ENCODE results near the gene PIK3AP1. TPM values are rescaled to one million over a fixed set of nuclear protein-coding genes. Genes with fewer than 3 reads are reported as not detected.
"Not testable (repeated sequence)": the region's sequence is repeated elsewhere in the genome, so short reads cannot be mapped to it uniquely, and the experiment has no call there.

Gene PIK3AP1
- polyA plus RNA-seq, 1 donor = 4.5 TPM

DNA sequence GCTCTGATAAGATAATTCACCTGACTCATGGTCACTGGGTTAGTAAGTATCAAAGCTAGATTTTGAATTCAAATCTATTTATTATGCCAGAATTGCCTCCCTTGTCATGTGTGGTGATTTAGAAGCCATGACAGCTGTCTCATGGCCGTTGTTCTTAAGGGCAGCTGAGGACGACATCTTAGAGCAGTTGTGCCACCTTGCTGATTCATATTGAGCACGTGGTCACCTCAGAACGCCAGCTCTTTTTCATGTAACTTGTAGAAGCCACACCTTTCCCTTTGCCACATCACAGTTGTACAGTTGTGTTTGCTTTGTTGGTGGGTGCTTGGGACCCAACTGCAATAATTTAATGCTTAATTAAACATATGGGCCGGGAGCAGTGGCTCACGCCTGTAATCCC, 4.3 kb upstream of the PIK3AP1 start:
- no peak for DNase-seq

DNA sequence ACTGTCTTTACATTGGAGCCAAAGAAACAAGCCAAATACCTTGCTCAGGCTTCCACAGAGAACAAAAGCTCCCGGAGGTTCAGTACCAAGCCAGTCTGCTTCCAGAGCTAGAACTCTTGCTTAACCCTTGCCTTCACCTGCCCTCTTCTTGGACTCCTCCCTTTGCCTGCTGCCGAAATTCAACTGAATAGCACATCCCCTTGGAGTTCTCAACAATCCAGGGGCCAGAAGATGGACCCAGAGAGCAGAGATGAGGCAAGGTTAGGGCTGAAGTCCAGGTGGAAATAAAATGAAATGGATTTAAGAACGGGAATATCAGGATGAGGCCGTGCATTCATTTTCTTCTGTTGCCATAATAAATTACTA, 876 bp upstream of the PIK3AP1 start:
- DNase-seq = no peak

DNA sequence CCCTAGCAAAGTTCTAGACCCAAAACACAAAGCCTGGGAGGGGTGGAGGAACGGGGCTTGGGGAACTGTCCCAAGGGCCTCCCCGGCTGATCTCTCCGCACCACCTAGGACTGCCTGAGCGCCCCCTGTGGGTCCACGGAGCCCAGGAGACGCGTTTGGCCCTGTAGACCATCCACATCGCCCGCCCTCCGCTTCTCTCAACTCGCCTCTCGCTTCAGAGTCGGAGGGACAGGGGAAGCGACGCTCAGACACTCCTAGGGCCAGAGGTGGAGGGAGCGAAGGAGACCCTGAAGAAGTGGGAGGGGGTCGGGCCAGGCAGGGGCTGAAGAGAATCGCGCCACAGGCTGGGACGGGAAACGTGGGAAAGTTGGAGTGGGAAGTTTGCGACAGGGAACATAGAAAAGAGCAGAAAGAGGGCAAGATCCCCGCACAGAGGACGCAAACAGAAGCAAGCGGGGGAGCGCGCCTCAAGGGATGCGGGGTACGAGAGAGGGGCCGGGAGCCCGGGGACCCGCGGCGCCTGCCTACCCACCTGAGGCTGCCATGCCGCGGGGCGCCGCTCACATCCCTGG, 378 bp downstream of the PIK3AP1 start:
- peak; percentile 57 for DNase-seq

DNA sequence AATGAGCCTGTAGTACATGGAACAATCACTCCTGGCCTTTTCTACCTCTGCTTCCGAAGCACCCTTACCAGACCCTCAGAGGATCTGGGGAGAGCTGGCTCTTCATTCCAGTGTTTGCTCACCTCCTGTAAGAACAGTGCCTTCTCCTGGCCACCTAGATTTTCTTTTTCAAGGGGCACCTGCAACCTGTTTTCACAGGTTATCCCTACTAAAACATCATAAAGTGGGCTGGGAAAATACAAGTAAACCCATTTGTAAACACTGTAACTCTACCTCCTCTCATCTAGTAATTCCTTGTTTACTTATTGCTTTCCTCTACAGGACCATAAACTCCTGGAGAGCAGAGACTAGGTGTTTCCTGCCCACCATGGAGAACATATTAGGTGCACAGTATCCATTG, 1.1 kb downstream of the PIK3AP1 start:
- no peak for DNase-seq

DNA sequence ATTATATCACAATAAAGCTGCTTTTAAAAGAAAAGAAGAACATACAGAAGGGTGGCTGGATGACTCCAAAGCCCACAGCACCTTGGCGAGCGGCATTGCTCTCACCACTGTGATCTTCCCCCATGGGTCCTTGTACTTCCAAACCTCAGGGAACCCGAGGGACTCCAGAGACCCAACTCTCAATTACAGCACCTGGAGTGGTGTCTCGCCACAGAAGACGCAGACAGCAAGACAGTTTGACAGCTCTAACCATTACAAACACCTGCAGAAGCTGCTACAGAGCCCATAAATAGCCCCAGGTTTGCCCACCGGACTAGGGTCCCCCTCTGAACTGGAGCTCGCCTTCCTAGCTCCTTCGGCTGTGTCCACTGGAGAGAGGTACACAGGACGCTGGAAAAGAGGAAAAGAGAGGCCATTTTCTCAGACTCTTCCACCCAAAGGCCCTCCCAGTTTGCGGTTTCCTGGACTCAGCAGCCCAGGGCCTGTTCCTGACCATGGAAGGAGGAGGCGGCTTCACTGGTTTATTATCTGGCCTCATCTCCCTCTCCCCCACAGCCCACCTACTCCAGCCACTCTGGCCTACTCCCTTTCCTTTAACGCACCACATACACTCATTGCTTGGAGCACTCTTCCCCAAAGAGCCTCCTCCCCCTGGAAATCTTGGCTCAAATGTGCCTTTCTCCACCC, 1.9 kb downstream of the PIK3AP1 start:
- DNase-seq = no peak

DNA sequence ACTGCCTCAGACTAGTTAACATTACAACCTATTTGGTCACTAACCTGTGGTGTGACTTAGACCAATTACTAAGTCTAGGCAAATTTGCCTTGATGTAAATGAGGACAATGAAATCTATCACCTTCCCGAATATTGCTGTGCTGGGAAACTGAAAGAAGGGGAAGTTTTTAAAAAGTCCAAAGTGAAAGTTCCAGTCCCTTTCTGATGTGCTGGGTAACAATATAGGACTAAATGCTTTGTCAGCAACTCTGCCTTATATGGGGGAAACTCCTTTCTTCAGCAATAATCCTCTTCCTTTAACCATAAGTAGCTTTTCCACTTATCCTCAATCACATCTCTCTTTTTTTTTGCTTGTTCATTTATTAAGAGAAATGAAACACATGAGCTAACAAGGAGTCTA, 3.9 kb downstream of the PIK3AP1 start:
- DNase-seq = no peak

DNA sequence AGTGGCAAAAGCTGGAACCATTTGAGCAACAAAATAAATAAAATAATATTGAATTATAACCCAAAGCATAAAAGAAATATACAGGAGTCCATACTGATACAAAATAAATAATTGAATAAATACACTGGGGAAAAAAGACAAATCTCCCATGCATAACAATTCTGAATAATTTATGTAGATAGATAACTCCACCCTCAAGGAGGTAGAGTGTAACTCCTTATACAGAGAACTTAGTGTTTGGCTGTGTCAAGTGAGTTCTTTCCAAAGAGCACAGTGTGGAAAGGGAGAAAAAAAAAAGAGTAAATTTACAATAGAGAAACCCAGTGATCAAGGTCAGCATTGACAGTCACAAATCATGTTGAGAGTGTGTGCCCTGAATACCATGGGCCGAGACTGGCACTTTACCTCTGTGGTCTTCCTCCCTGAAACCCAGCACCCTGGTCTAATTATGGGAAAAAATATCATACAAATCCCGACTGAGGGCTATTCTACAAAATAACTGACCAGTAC, 5.5 kb downstream of the PIK3AP1 start:
- no peak for DNase-seq

DNA sequence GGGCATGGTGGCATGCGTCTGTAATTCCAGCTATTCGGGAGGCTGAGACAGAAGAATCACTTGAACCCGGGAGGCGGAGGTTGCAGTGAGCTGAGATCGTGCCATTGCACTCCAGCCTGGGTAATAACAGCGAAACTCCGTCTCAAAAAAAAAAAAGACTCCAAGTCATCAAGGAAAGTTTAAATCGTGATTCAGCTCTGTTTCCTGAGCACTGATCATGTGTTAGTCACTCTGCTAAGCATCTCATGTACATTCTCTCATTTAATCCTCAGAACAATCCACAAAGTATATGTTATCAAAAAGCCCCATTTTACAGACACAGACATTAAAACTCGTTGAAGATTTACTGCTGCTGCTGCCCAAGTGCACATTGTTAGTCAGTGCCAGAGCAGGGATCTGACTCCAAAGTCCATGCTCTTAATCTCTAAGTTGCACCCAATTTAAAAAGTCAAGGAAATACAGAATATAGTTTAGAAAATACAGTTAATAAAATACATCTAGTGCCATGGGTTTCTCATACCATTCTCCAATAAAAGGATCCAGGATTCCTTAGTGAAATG, 6.2 kb downstream of the PIK3AP1 start:
- DNase-seq = no peak

DNA sequence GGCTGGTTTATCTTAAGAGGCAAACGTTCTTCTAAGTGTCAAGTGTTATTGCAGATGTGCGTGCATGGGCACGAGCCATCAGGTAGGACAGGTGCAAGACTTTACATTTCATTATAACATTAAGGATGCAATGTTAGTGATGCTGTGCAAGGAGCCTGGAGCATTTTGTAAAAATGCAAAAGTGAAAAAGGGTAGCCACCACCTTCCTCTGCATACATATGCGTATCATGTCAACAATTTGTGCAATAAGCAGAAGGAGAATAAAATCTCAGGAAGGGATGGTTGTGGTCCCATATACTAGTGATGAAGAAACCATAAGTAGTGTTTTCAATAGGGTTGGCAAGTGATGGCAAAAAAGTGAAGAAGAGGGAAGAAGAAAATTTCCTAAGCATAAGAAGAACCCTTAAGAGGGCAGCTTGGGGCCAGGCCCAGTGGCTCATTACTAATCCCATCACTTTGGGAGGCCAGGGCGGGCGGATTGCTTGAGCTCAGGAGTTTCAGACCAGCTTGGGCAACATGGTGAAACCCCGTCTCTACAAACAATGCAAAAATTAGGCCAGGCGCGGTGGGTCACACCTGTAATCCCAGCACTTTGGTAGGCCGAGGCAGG, 7.5 kb downstream of the PIK3AP1 start:
- no peak for DNase-seq

DNA sequence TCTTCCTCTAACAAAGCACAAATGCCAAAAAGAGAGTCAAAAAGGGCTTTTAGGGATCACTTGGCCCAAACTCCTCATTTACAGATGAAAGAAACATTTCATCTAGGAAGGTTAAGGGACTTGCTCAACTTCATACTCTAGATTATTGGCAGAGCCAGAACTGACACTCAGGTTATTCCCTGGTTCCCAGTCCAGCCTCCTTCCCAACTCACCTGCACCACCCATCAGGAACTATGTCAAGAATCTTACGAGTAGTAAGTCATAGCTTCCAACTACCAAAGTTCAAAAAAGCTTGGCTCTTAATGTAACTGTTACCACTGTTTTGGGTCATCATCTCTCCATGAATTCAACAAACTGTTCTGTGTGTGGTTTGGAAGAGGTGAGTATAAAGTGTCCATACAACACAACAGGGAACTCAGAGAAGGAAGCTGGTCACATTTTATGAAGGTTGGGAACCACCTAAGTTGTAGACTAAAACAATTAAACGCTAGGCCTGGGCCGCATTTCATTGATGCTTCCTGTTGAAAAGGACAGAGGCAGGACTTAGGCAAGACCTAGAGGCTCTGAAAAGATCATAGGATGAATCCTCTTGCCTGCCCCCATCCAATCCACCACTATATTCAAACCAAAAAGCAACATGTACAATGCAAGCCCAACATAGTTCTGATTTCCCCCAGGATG, 9.1 kb downstream of the PIK3AP1 start:
- no peak for DNase-seq

DNA sequence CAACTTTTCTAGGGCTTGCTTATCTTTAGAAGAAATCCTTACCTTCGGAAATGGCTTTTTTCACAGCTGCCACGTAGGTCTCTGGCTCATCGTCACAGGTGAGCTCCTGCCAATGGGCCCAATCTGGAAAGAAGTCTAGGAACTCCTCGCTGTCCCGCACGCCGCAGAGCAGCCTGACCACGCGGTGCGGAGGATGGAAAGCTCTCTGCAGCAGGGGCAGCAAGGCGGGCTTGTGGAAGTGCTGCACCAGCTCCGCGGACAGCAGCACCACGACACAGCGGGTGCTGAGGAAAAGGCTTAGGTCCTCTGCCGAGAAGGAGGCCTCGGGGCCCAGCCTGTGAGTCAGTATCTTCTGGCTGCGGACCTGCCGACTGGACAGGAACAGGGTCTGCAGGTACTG, 10.8 kb downstream of the PIK3AP1 start:
- DNase-seq = no peak

DNA sequence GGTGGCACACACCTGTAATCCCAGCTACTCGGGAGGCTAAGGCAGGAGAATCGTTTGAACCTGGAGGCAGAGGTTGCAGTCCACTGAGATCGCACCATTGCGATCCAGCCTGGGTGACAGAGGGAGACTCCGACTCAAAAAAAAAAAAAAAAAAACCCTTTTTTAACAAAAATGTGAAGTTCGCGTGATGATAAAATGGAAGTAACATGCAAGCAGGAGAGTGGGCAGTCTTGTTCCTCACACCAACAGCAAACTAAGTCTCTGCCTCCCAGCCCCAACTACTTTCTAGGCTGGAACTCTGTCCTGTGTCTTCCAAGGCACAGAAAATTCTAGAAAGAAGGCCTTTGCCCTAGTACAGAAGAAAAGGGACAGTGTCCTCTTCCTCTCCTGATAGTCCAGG, 11.3 kb downstream of the PIK3AP1 start:
- no peak for DNase-seq

DNA sequence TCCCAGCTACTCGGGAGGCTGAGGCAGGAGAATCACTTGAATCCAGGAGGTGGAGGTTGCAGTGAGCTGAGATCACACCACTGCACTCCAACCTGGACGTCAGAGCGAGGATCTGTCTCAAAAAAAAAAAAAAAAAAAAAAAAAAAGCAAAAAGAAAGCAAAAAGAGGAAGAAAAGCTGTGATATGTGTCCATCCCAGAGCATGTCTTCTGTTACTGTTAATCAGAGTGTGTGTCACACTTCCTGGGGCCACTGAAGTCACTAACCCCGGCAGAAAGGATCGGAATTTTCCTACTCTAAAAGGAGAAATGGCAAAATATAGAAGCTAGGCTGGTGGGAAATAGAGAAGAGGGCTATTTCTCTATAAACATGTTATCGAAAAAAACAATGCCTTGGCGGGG, 11.9 kb downstream of the PIK3AP1 start:
- no peak for DNase-seq

DNA sequence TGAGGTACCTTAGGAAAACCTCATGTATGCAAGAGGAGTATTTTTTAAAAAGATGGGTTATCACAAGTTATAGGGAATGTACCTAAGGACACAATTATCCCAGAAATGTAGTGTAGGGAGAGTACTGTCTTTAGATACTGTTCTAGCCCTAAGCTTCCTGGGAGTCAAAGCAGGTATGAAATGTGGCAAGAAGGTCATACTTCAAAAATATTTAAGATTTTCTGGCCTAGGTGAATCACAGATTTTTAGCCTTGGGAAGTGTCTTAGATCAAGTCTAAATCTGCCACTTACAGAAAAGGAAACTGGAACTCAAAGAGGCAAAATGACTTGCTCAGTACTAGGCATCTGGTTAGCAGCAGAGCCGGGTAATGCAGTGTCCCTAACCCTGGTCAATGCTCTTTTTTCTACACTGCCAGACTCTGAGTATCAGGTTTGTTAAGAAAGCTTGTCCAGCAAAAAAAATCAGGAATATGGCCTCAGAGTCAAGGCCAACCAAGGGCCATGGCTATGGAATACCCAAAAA, 13.9 kb downstream of the PIK3AP1 start:
- no peak for DNase-seq

DNA sequence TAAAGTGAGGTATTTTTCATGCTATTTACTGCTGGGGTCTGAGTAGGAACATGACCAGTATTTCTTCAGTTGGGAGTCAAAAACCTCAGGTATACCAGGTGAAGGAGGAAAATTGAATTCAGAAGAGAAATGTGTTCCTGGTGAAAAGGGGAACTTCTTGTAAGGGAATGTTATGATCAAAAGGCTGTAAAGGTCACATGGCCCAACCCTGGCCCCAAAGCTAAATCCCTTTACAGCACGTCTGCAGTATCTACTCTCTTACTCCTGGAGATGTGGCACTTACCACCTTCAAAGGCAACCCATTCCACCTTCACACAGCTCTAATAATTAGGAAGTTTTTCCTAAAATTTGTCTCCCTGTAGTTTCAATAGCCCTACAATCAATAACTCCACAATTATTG, 15.2 kb downstream of the PIK3AP1 start:
- no peak for DNase-seq

DNA sequence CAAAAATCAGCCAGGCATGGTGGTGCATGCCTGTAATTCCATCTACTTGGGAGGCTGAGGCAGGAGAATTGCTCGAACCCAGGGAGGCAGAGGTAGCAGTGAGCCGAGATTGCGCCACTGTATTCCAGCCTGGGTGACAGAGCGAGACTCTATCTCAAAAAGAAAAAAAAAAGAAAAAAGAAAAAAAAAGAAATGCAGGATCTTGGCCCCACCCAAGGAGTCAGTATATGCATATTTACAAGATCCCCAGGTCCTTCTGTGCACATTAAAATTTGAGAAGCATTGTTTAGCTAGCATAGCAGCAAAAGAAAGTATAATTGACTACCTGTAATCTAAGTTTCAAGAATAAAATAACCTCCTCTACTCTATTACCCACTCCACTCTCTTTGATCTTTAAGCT, 15.8 kb downstream of the PIK3AP1 start:
- DNase-seq = no peak

DNA sequence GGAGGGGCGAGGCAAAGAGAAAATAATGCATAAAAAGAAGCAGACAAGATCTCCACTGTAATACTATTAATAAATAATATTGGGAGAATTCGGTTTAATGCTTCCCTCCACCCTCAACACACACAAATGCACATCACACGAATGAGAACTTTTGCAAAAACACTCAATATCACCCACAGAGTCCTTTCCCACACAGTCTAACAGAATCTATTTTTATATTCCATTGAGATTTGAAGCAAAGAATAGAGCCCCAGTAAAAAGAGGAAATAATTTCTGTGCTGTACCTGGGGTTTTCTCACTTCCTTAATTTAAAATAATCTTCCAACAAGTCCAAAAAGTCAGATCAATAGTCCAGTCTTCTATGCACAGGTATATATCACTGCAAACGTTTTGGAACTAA, 17.0 kb downstream of the PIK3AP1 start:
- no peak for DNase-seq

DNA sequence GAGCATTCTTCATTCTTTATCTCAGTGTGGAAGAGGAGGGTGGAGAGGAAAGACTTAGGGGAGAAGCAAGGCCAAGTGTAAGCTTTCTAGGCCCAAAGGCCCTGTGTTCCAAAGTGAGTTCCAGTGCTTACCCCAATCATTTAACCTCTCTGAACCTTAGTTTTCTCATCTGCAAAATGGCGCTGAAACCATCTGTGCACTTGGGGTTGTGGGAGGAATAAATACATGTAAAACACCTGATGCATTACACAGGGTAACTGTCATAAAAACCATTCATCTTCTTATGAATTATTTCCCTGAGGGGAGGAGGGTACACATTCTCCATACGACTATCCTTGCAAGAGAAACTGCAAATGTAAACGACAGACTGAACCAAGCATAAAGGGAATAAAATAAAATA, 19.0 kb downstream of the PIK3AP1 start:
- no peak for DNase-seq

DNA sequence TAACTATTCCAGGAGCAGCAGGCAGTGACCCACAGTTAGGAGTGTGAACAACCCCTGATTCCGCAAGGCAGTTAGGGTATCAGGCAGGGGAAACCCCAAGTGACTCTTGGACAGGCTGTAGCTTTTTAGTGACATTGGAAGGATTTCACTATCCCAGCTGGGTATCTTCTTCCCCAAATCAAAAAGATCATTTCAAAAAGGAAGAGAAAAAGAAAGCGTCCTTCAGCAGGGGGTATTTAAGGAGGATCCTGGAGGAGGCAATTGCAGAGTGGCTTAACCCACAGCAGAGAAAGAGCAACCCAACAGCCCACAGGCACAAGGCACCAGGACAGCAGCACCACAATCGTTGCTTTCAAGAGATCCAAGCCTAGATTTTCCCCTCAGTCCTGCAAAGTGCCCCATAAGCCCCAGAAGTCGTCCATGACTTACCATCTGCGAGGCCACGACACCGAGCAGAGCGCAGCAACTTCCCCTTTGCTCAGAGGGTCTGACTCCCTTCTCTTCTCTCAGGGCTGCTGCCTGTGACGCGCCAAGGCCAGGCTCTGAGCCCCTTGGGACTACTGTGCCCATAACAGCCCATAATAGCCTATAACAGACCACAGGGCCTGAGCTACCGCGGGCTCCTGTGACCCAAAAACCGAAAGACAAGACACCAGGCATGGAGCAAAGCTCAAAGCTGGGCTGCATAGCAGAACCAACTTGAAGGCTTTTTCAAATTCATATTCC, 19.8 kb downstream of the PIK3AP1 start:
- DNase-seq = no peak

DNA sequence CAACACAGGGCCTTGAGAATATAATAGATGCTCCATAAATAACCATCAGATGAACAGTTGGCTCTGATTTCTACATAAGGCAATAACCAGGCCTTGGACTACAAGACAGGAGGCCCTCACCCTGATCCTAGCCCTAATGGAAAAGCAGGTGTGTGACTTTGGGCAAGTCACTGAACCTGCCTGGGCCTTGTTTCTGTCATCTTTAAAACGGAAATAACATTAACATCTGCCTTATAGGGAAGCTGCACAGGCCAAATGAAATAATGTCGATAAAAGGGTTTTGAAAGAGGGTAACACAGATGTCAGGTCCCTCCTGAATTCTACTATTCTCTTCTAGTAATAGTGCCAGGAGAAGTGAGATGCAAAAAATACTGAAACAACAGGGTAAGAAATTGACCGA, 20.7 kb downstream of the PIK3AP1 start:
- no peak for DNase-seq

DNA sequence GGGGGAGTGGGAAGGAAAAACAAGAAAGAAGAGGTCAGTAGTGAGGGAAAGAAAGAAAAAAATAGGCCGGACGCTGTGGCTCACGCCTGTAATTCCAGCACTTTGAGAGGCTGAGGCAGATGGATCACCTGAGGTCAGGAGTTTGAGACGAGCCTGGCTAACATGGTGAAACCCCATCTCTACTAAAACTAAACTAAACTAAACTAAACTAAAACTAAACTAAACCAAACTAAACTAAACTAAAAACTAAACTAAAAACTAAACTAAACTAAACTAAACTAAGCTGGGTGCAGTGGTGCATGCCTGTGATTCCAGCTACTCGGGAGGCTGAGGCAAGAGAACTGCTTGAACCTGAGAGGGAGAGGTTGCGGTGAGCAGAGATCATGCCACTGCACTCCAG, 22.0 kb downstream of the PIK3AP1 start:
- not testable (repeated sequence) for DNase-seq

DNA sequence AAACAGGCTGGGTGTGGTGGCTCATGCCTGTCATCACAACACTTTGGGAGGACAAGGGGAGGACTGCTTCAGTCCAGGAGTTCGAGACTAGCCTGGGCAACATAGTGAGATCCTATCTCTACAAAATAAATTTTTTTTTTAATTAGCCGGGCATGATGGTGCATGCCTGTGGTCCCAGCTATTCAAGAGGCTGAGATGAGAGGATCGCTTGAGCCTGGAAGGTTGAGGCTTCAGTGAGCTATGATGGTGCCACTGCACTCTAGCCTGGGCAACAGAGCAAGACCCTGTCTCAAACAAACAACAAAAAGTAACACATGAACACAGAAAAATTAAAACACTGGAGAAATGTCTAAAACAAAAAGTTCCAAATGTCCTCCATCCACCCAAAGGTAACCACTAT, 22.9 kb downstream of the PIK3AP1 start:
- no peak for DNase-seq
